Tongue (tissue), 2 donors: Measurements from ENCODE around the gene ADCY2. TPM values are rescaled to one million over a fixed set of nuclear protein-coding genes. Genes with fewer than 3 reads are reported as not detected.
"Not testable (repeated sequence)": the region's sequence is repeated elsewhere in the genome, so short reads cannot be mapped to it uniquely, and the experiment has no call there.

Experiments used
- DNase-seq: peaks from one replicate; pipeline ENCODE4 v3.0.0-alpha.2; 2015
- total RNA-seq: library from RNA; depleted of rRNA; stranded (reverse); fragments of >200 nt; gene quantifications from one replicate; pipeline ENCODE4 v1.2.3, GENCODE V29; 2014

Gene ADCY2
- total RNA-seq, 1 donor from 2014 or later, result 41.3 TPM

DNA sequence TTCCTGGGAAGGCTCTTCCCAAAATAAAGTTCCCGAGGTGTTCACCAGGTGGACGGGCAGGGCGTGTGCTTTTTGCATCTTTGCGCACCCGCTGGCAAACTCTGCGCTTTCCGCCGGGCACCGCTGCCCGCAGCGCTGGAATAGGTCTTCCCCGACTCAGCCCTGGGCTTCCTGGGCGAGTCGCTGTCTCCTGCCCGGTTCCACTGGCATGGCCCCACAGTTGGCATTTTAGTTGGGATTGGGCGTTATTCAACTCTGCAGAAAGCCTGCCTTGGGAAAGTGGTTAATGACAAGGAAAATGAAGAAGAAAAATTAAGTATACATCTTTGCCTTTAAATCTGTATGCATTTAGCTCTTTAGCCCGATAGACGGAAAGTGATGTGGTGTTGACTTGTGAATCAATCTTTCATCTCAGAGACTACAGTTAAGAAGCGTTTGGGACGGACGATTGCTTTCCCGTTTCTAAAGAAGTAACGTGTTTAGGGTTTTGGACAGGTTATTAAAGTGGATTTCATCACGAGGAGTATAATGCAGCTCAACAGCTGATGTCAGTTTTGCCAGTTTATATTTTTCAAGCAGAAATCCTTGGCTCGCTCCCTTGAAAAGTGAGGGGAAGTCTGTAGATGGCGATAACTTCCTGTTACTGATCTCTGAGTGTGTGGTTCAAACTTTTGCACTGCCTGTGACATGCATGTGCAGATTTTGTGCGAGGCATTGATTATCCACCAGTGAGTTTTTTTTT lies 946 bp downstream of the ADCY2 start:
- DNase-seq, result peak; percentile 79

DNA sequence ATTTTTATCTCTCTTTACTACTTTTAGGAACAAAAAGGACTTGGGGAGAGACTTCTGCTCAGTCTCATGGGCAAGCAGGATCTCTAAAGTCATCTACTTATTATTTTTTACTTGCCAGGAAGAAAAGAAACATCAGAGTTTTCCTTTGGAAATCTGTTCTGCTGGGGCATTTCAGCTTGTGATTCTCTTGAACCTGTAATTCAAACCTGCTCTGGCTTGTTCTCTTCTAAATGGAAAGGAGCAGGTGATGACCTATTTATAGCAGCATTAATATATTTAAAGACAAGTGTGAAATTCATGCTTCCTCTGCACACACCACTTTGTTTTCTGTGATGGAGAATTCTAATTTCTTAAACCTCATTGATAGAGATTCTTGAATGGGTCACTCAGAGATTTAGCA lies 2.0 kb downstream of the ADCY2 start:
- DNase-seq, result peak; percentile 50

DNA sequence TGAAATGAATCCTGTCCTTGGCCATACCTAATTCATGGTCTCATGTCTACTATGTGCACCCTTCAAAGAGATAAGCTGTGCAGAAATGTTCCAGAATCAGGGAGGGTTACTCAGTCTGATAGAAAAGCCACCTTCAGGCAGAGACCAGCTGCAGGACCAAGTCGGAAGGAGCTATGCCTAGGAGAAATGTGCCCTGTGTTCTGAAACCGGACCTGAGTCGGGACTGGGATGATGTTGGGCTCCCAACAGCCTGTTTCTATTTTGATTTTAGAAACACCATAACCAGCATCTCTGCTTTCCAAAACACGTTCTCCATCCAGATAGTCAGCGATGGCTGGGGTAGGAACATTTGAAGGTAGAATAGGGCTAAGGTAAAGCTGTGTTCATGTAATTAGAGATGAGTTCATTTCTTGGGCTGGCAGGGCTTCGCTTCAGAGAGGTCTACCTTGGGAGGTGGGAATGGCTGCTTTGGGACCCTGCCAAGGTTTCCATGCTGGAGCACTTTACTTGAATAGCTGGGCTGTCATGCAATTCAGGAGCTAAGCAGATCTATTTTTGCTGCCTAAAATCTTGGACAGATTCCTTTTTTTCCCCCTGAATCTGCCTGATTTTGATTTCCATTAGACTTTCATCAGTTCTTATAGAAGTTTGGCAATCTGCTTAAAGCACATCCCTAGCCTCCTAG lies 2.8 kb downstream of the ADCY2 start:
- DNase-seq, result peak; percentile 57

- no peak for DNase-seq
Observed at GRCh38 chr5:7405277-7405676, 9.3 kb downstream of the ADCY2 start.

GRCh38 chr5:7410936-7411511 lies 15.1 kb downstream of the ADCY2 start:
- no peak for DNase-seq

DNA sequence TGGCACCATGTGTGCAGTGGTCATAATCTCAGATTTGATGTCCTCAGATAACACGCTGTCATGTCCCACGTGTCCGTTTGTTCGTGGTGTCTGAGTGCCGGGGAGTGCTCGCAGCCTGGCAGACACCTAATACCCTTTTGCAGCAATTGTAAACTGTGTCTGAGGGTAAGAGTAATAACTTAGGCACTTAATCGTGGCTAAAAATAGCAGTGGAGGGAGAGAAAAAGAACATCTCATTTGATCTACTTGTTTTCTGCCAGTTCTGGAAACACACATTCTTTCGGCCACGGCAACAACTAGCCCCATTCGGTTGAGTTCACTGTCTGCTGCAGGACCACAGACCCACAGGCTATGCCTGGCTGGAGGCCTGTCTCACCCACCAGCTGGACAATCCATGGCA lies 16.5 kb downstream of the ADCY2 start:
- no peak for DNase-seq

GRCh38 chr5:7415123-7415522 lies 19.2 kb downstream of the ADCY2 start:
- no peak for DNase-seq

DNA sequence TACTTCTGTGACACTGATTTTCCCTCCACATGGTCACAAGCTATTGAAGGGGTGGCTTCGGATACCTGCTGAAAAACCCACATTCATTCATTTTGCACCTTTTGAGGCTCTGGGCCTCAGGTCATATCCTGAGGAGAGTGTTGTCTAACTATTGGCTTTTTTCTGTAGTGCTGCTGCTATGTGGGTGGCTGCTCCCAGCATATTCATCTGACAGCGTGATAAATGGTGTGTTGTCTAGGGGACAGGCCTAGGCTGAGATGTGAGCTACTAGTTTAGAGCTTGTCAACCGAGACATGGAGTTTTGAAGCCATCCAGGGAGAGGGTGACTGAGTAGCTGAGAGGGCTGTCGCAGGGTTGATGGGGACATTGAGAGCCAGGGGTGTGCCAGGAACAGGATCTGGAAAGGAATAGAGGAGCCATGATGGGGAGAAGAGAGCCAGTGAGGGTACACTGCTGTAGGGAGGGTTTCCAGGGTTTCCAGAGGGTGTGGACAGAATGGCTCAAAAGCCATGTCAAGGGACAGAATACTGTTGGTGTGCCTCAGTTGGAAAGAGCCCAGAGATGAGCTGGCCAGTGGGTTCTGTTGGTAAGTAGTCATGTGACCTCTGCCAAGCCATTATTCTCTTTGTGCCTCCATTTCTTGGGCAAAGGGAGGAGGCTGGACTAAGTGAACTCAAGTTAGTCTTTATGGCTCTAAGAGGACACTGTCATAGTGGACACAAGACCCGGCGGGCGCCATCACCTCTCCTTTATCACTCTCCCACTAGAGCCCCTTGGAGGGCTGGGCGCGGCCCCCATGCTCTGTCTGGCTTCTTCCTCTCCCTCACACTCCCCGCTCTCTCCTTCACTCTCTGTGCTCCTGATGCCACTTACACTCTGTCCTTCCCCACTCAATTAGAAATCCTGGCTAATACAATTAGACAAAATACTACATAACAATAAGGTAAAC lies 19.9 kb downstream of the ADCY2 start:
- DNase-seq, result no peak

- DNase-seq, result no peak
Observed at GRCh38 chr5:7418276-7418675, 22.3 kb downstream of the ADCY2 start.

DNA sequence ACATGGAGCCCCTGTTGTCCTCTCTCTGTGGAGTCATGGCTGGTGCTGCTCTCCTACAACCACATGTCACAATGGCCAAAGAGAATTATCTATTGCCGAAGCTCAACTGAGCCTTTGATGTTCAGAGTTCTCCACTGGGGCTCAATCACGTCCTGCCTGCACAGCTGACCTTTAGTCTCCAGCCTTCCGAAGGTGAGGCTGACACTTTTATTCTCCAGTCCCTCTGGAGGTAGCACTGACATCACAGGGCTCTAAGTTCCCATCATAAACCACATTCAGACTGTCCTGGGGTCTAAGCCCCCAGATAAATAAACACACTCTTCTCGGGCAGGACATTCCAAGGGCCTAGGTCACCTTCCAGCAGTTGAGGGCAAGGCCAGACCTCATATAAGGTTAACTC lies 23.4 kb downstream of the ADCY2 start:
- no peak for DNase-seq

- DNase-seq, result no peak
Observed at GRCh38 chr5:7419846-7420245, 23.9 kb downstream of the ADCY2 start.

DNA sequence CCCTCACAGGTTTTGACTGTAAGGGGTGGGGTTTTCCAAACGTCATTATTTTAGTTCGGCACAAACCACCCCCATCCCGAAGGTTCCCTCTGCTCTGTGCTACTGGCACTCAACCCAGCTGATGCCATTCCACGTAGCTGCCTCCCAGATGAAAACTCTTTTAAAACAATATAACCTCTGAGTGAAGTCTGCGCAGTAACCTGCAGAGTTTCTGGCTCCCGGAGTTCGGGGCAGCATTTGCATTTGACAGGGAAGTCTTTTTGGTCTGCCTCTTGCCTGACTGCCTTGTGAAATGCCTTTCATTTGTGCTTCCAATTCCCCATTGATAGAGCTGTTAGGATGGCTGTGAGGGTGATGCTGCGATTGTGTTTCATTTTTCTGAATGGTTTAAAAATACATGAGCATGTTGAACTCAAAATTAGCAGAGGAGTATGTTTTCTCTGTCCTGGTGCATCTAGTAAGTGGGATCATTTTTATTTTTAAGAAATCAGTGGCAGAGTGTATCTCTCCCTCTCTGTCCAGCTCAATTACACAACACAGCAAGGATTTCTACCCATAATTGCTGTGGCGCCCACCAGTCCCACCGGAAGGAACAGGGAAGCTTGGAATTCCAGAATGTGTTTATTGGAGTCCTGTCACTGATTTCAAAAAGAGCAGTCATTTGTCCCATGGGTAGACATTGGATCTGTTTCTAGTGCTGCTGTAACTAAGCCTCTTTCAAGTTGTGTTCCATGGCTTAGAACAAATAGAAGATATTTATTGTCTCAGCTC lies 24.8 kb downstream of the ADCY2 start:
- DNase-seq, result no peak

- DNase-seq, result no peak
Observed at GRCh38 chr5:7422316-7423106, 26.6 kb downstream of the ADCY2 start.

- DNase-seq, result not testable (repeated sequence)
Observed at GRCh38 chr5:7423231-7423630, 27.3 kb downstream of the ADCY2 start.

GRCh38 chr5:7425830-7426229 lies 29.9 kb downstream of the ADCY2 start:
- no peak for DNase-seq

DNA sequence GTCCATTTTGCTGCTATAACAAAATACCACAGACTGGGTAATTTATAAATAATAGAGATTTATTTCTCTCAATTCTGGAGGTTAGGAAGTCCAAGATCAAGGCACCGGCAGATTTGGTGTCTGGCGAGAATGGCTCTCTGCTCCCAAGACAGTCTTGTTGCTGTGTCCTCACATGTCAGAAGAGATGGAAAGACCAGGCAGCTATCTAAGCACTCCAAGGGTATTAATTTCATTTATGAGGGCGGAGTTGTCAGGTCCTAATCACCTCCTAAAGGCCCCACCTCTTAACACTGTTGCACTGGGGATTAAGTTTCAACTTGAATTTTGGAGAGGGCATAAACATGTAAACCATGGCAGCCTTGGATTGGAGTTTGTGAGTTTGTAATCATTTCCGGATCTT lies 30.3 kb downstream of the ADCY2 start:
- no peak for DNase-seq

- DNase-seq, result no peak
Observed at GRCh38 chr5:7434914-7435313, 39.0 kb downstream of the ADCY2 start.

DNA sequence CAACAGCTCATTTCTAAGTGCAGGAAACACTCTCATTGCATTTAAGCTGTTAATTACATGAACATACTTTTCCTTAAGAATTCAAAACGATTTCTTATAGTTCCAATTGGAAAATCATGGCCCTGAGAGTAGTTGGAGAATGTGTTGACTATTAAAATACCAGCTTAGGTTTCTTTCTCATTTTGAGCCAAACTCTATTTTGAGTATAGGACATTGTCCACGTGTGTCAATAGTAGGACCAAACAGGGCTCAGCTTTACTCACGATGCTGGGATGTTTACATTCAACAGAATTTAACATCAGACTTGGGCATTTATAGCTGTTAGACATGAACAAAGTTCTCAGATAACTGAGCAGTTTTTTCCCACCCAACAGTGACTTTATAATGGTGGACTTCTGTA lies 39.6 kb downstream of the ADCY2 start:
- DNase-seq, result no peak

- DNase-seq, result peak; percentile 64
Observed at GRCh38 chr5:7436521-7436920, 40.6 kb downstream of the ADCY2 start.

GRCh38 chr5:7437836-7438235 lies 41.9 kb downstream of the ADCY2 start:
- DNase-seq, result no peak

GRCh38 chr5:7445068-7445467 lies 49.1 kb downstream of the ADCY2 start:
- no peak for DNase-seq
